Coronary artery (tissue), 2 donors: ENCODE results near the gene BAG1.

ENCODE experiments used
- DNase-seq: peaks from one replicate; pipeline ENCODE4 v3.0.0-alpha.2; 2017; ENCODE audit warnings: low spot score
- H3K27ac ChIP-seq, 2 donors: fragments of 200-600 bp; sonication (generic); one replicate each; pipeline ENCODE4 v1.5.1; 2016 to 2019
- H3K4me3 ChIP-seq: fragments of 200-600 bp; sonication (generic); 2 replicates; pipeline ENCODE4 v1.5.1; 2016; ENCODE audit warnings: mild to moderate bottlenecking, moderate library complexity
- TF ChIP-seq, protein P1 (sequence below): fragments of 200-600 bp; sonication (generic); IDR thresholded peaks from one replicate; pipeline ENCODE4 v1.5.1; 2019; ENCODE audit warnings: antibody characterized with exemption

BAG1 gene

DNA sequence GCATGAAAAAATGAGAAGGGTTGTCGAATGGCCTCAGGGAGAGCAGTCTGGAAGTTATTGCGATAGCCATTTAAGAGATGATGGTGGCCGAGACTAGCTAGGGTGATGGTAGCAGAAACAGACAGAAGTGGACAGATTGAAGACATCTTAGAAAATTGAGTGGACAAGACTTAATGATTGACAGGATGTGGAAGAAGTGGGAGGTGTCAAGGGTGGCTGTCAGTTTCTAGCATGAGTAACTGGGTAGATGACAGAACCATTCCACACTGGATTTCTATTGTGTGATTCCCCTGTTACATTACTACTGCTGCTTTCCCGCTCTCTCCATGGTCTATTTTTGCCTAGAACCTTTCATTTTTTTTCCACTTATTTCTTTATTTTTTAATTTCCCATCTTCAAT lies 13.0 kb upstream of the BAG1 start:
- Histone ChIP-seq H3K27ac (no peak overlapping the region), H3K4me3 (no peak overlapping the region)
- no peak for DNase-seq
- TF ChIP-seq, protein P1, sequence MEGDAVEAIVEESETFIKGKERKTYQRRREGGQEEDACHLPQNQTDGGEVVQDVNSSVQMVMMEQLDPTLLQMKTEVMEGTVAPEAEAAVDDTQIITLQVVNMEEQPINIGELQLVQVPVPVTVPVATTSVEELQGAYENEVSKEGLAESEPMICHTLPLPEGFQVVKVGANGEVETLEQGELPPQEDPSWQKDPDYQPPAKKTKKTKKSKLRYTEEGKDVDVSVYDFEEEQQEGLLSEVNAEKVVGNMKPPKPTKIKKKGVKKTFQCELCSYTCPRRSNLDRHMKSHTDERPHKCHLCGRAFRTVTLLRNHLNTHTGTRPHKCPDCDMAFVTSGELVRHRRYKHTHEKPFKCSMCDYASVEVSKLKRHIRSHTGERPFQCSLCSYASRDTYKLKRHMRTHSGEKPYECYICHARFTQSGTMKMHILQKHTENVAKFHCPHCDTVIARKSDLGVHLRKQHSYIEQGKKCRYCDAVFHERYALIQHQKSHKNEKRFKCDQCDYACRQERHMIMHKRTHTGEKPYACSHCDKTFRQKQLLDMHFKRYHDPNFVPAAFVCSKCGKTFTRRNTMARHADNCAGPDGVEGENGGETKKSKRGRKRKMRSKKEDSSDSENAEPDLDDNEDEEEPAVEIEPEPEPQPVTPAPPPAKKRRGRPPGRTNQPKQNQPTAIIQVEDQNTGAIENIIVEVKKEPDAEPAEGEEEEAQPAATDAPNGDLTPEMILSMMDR: no peak

DNA sequence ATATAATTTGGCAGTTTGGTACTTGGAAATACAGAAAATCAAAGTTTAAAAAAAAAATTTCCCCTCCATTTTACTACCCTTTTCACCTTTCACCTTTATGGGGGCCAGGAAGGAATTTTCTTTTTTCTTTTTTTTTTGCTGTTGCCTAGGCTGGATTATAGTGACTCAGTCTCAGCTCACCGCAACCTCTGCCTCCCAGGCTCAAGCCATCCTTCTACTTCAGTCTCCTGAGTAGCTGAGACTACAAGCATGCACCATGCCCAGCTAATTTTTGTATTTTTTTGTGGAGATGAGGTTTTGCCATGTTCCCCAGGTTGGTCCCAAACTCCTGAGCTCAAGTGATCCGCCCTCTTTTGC lies 9.4 kb upstream of the BAG1 start:
- DNase-seq: no peak
- TF ChIP-seq, protein P1: no peak
- Histone ChIP-seq H3K27ac (no peak overlapping the region), H3K4me3 (no peak overlapping the region)

DNA sequence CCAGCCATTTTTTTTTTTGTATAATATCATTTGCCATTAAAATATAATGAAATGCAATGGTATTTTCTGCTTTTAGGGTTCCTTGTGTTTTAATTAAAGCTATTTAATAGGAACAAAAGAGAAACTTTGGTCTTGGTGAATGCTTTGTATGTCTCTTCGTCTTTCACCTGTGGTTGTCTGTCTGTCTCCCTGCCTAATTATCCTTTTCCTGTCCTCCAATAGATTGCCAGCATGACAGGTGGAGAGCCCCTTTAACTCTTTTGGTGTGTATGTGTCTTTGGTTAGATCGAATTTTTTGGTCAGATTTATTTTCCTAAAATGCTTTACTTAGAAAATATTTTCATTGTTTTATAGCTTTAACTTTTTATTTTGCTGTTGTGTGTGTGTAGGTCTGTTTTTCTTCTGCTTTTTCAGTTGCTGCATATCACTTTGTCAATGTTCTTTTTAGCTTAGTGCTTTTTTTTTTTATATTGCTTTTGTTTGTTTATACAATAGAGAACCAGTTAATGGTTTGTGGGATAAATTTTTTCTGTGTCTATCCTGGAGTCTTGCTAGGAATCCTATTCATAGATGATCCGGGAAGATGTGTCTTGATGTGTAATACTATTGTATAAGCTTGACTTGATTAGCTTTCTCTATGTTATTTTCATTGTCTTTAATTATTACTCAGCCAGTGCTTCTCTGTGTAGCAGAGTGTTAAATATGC lies 8.9 kb upstream of the BAG1 start:
- TF ChIP-seq, protein P1: no peak
- Histone ChIP-seq H3K27ac (no peak overlapping the region), H3K4me3 (no peak overlapping the region)
- DNase-seq: no peak

GRCh38 chr9:33272061-33272460 lies 7.6 kb upstream of the BAG1 start:
- Histone ChIP-seq H3K4me3 (no peak overlapping the region), H3K27ac (no peak overlapping the region)
- TF ChIP-seq, protein P1: no peak
- DNase-seq: no peak

GRCh38 chr9:33270146-33270545 lies 5.6 kb upstream of the BAG1 start:
- Histone ChIP-seq H3K4me3 (no peak overlapping the region), H3K27ac (no peak overlapping the region)
- TF ChIP-seq, protein P1: no peak
- DNase-seq: no peak

GRCh38 chr9:33267151-33267767 lies 2.8 kb upstream of the BAG1 start:
- DNase-seq: no peak
- no peak overlapping the region for H3K4me3 ChIP-seq
- H3K27ac ChIP-seq: no peak overlapping the region
- TF ChIP-seq, protein P1: no peak

DNA sequence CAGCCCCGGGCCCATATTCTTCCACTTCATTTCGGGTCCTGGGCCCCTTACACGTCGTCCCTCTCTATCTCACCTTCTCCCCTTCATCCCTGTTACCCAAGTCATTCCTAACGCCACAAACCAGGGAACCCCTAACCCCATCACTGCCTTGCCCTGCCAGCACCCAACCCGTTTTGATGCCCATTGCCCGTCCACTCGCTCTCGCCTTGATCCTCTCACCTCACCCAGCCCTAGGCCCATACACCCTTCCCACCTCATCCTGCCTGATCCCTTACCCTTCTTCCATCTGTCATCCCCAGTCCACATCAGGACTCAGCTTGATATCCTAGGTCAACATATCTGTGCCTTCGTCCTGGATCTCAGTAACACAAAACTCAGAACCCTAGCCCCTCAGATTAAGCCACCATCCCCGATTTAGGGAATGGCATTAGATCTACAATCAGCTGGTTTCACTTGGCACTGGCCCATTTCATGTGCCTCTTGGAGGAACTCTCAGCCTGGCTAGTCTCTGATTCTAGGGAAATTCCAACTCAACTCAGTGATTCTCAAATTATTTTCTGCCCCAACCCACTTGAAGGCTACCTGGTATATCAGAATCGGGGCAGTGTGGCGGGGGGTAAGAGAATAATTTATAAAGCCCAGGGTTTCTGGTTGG lies 830 bp upstream of the BAG1 start:
- H3K4me3 ChIP-seq: peak overlapping the region; percentile 91
- TF ChIP-seq, protein P1: no peak
- DNase-seq: no peak
- peak overlapping the region; percentile 70 to 90 for H3K27ac ChIP-seq
